IMR-90 (cell line): Measurements from ENCODE around the gene DDT. TPM values are rescaled to one million over a fixed set of nuclear protein-coding genes. Genes with fewer than 3 reads are reported as not detected.

Source experiments
- ATAC-seq: fragments of 200-7000 bp; cut with Tn5 transposase; 2 replicates; pipeline ENCODE4 v1.9.1; 2020; ENCODE audit warnings: low read depth, mild to moderate bottlenecking, moderate library complexity
- BruUV-seq: library from RNA; stranded (reverse); fragments of 400-500 nt; replicated peaks from 2 replicates; lab custom pipeline; 2021; lab: Mats Ljungman, UMichigan
- CTCF ChIA-PET: fragments of 300-600 bp; formaldehyde crosslinking; extraction: SDS; loops from one replicate; lab custom pipeline; 2021; ENCODE audit warnings: antibody characterized with exemption; lab: Yijun Ruan, JAX
- POLR2A ChIA-PET: fragments of 300-600 bp; sonication (Branson Sonifier 250); formaldehyde crosslinking; loops from one replicate; lab custom pipeline; 2022; ENCODE audit warnings: antibody characterized with exemption; ENCODE audit not compliant: unreplicated experiment; lab: Charles Lee
- DNase-seq: peaks from one replicate; pipeline ENCODE4 v3.0.0; 2013
- H2AFZ ChIP-seq: replicated peaks from 2 replicates; pipeline ENCODE3; 2013; ENCODE audit warnings: low read length, mild to moderate bottlenecking; ENCODE audit not compliant: poor library complexity
- H2AK5ac ChIP-seq: 2 replicates; pipeline ENCODE4 v1.6.1; 2013; ENCODE audit warnings: low read depth, low read length, inconsistent platforms
- H2AK9ac ChIP-seq: replicated peaks from 2 replicates; pipeline ENCODE3; 2013; ENCODE audit warnings: mild to moderate bottlenecking, low read depth, low read length, moderate library complexity; ENCODE audit not compliant: poor library complexity
- H2BK120ac ChIP-seq: 2 replicates; pipeline ENCODE4 v1.6.1; 2013; ENCODE audit warnings: low read depth, low read length, inconsistent platforms
- H2BK15ac ChIP-seq: 3 replicates; pipeline ENCODE4 v1.6.1; 2013; ENCODE audit warnings: low read depth, low read length, inconsistent platforms
- H2BK20ac ChIP-seq: 2 replicates; pipeline ENCODE4 v1.6.1; 2013; ENCODE audit warnings: low read depth, mild to moderate bottlenecking, inconsistent platforms, low read length, moderate library complexity
- H2BK5ac ChIP-seq: 2 replicates; pipeline ENCODE4 v1.6.1; 2013; ENCODE audit warnings: mild to moderate bottlenecking, low read depth, low read length, inconsistent platforms; ENCODE audit not compliant: poor library complexity, severe bottlenecking
- H3K14ac ChIP-seq: replicated peaks from 2 replicates; pipeline ENCODE4 v1.6.1; 2013; ENCODE audit warnings: low read depth, low read length, inconsistent platforms
- H3K18ac ChIP-seq: 2 replicates; pipeline ENCODE4 v1.6.1; 2013; ENCODE audit warnings: low read depth, low read length, control low read depth
- H3K23ac ChIP-seq: 2 replicates; pipeline ENCODE4 v1.6.1; 2013; ENCODE audit warnings: low read depth, low read length, inconsistent platforms
- H3K27ac ChIP-seq: 2 replicates; pipeline ENCODE4 v1.5.1; 2013; ENCODE audit warnings: mild to moderate bottlenecking, control low read depth, low read length; ENCODE audit not compliant: insufficient read depth
- H3K27me3 ChIP-seq: 2 replicates; pipeline ENCODE4 v1.6.1; 2013; ENCODE audit warnings: low read length; ENCODE audit not compliant: control insufficient read depth, insufficient read depth
- H3K36me3 ChIP-seq: 2 replicates; pipeline ENCODE4 v1.6.1; 2013; ENCODE audit warnings: low read length, mixed read lengths; ENCODE audit not compliant: control insufficient read depth, insufficient read depth
- H3K4ac ChIP-seq: 2 replicates; pipeline ENCODE4 v1.6.1; 2013; ENCODE audit warnings: low read depth, low read length, inconsistent platforms
- H3K4me1 ChIP-seq: 2 replicates; pipeline ENCODE4 v1.6.1; 2013; ENCODE audit warnings: low read length, mixed read lengths; ENCODE audit not compliant: control insufficient read depth, insufficient read depth
- H3K4me2 ChIP-seq: 2 replicates; pipeline ENCODE4 v1.6.1; 2013; ENCODE audit warnings: low read depth, mild to moderate bottlenecking, control low read depth, low read length, moderate library complexity
- H3K4me3 ChIP-seq: 2 replicates; pipeline ENCODE4 v1.5.1; 2013; ENCODE audit warnings: low read depth, mild to moderate bottlenecking, control low read depth, low read length, moderate library complexity; ENCODE audit not compliant: insufficient read depth
- H3K56ac ChIP-seq: 2 replicates; pipeline ENCODE4 v1.6.1; 2013; ENCODE audit warnings: low read length, inconsistent platforms; ENCODE audit not compliant: insufficient read depth; ENCODE audit errors: extremely low read depth
- H3K79me1 ChIP-seq, 2 experiments: 2 replicates each; pipeline ENCODE4 v1.6.1; 2013; ENCODE audit warnings: low read length in 2 of 2, inconsistent platforms in 1 of 2, low read depth in 1 of 2
- H3K9ac ChIP-seq: 2 replicates; pipeline ENCODE4 v1.6.1; 2013; ENCODE audit warnings: low read depth, low read length, control low read depth
- H3K9me1 ChIP-seq: 2 replicates; pipeline ENCODE4 v1.6.1; 2013; ENCODE audit warnings: low read length, inconsistent platforms; ENCODE audit not compliant: insufficient read depth
- H3K9me3 ChIP-seq: 2 replicates; pipeline ENCODE4 v1.6.1; 2013; ENCODE audit warnings: low read length; ENCODE audit not compliant: control insufficient read depth, insufficient read depth
- H4K20me1 ChIP-seq: 2 replicates; pipeline ENCODE4 v1.6.1; 2013; ENCODE audit warnings: low read length, inconsistent platforms; ENCODE audit not compliant: insufficient read depth
- H4K5ac ChIP-seq: 2 replicates; pipeline ENCODE4 v1.6.1; 2013; ENCODE audit warnings: mild to moderate bottlenecking, low read depth, low read length, control low read depth
- H4K8ac ChIP-seq, 2 experiments: 2 replicates each; pipeline ENCODE4 v1.6.1; 2013; ENCODE audit warnings: low read depth in 2 of 2, low read length in 2 of 2, control low read depth in 1 of 2, inconsistent platforms in 1 of 2
- H4K91ac ChIP-seq: 2 replicates; pipeline ENCODE4 v1.6.1; 2013; ENCODE audit warnings: low read depth, low read length, inconsistent platforms; ENCODE audit not compliant: insufficient read depth
- CHD1 ChIP-seq: IDR thresholded peaks from 2 replicates; pipeline ENCODE4 v1.6.1; 2012; ENCODE audit warnings: low read depth, low read length, improper control_type of control experiment
- CTCF ChIP-seq: conservative IDR thresholded peaks from 2 replicates; pipeline ENCODE4 v1.5.1; 2012; ENCODE audit warnings: mild to moderate bottlenecking, low read depth, low read length, improper control_type of control experiment
- FOS ChIP-seq: fragments of 150-350 bp; IDR thresholded peaks from 2 replicates; pipeline ENCODE4 v1.6.1; 2016; ENCODE audit warnings: low read depth, low read length
- MAFK ChIP-seq: IDR thresholded peaks from 2 replicates; pipeline ENCODE4 v1.6.1; 2012; ENCODE audit warnings: low read depth, low read length, improper control_type of control experiment
- MAZ ChIP-seq: IDR thresholded peaks from 2 replicates; pipeline ENCODE4 v1.6.1; 2012; ENCODE audit warnings: low read depth, mild to moderate bottlenecking, low read length, improper control_type of control experiment, moderate library complexity, borderline replicate concordance
- MXI1 ChIP-seq: IDR thresholded peaks from 2 replicates; pipeline ENCODE4 v1.6.1; 2012; ENCODE audit warnings: low read depth, mild to moderate bottlenecking, low read length, moderate library complexity, borderline replicate concordance
- POLR2A ChIP-seq: IDR thresholded peaks from 2 replicates; pipeline ENCODE4 v1.6.1; 2012; ENCODE audit warnings: mild to moderate bottlenecking, low read depth, low read length
- RCOR1 ChIP-seq: IDR thresholded peaks from 2 replicates; pipeline ENCODE4 v1.6.1; 2012; ENCODE audit warnings: mild to moderate bottlenecking, low read length, improper control_type of control experiment; ENCODE audit not compliant: insufficient replicate concordance
- RFX5 ChIP-seq: IDR thresholded peaks from 2 replicates; pipeline ENCODE4 v1.8.0; 2012; ENCODE audit warnings: low read depth, mild to moderate bottlenecking, low read length, moderate library complexity
- SMC3 ChIP-seq: fragments of 150-350 bp; IDR thresholded peaks from 2 replicates; pipeline ENCODE4 v1.6.1; 2016; ENCODE audit warnings: low read depth, mild to moderate bottlenecking, antibody characterized with exemption, low read length, moderate library complexity
- dilution Hi-C: fragments of 300-500 bp; cut with HindIII; formaldehyde crosslinking; loops from one replicate; pipeline ENCODE4 v1.14.3; 2018; ENCODE audit warnings: low sequenced_read_pairs; ENCODE audit not compliant: unreplicated experiment
- in situ Hi-C: fragments of 300-500 bp; cut with MboI; formaldehyde crosslinking; loops from 3 replicates; pipeline ENCODE4 v1.14.3; 2019; ENCODE audit warnings: low sequenced_read_pairs, inconsistent platforms, mixed read lengths
- intact Hi-C: fragments of 100-400 bp; cut with micrococcal nuclease; formaldehyde crosslinking; loops from 2 replicates; pipeline ENCODE4 v1.10.0; 2022
- polyA plus RNA-seq, 3 experiments: library from polyadenylated mRNA; depleted of rRNA; stranded (reverse); fragments of >200 nt; gene quantifications; 2 replicates each; pipeline ENCODE4 v1.2.3, GENCODE V29; 2012; ENCODE audit warnings: low replicate concordance in 1 of 3
- total RNA-seq: library from RNA; depleted of rRNA; stranded (reverse); fragments of >200 nt; gene quantifications from 2 replicates; pipeline ENCODE4 v1.2.3, GENCODE V29; 2012
- TF ChIP-seq, protein P1 (sequence below): fragments of 150-350 bp; IDR thresholded peaks from 2 replicates; pipeline ENCODE4 v1.6.1; 2016; ENCODE audit warnings: low read depth, mild to moderate bottlenecking, low read length, moderate library complexity, borderline replicate concordance

Gene DDT
- total and polyA plus RNA-seq, 2 of the 4 experiments (the other 2 are of a cell fraction): 54.8 to 151 TPM

- dilution Hi-C loops: no loop called here
- Histone ChIP-seq H4K5ac (no peak overlapping the region), H3K4ac (no peak overlapping the region), H3K27me3 (no peaks in the 10 kb centered on the region), H3K18ac (no peak overlapping the region), H3K4me3 (no peak overlapping the region), H3K4me2 (no peak overlapping the region), H2BK5ac (no peak overlapping the region), H3K9me3 (no peaks in the 10 kb centered on the region), H3K9me1 (no peaks in the 10 kb centered on the region), H2AK5ac (no peak overlapping the region), H3K14ac (no peak overlapping the region), H2BK120ac (no peak overlapping the region), H2BK20ac (no peak overlapping the region), H3K4me1 (no peaks in the 10 kb centered on the region), H3K27ac (no peak overlapping the region), H2AK9ac (no peak overlapping the region), H2BK15ac (no peak overlapping the region), H3K36me3 (peaks cover 3% of the 10 kb centered on the region; the same call in 1 of the 2 replicates), H4K8ac (no peak overlapping the region), H2AFZ (no peak overlapping the region), H3K9ac (no peak overlapping the region), H4K91ac (no peak overlapping the region), H4K20me1 (peaks cover 6% of the 10 kb centered on the region), H3K79me1 (peaks cover 20 to 43% of the 10 kb centered on the region in 2 experiments), H3K23ac (no peak overlapping the region), H3K56ac (no peak overlapping the region)
- ATAC-seq (no peak), DNase-seq (no peak)
- BruUV-seq: no TSS peak
- intact Hi-C loops: no loop called here
- in situ Hi-C loops: no loop called here
- ChIA-PET CTCF (no interaction called here), POLR2A (no interaction called here)
- TF ChIP-seq FOS (no peak), SMC3 (no peak), RFX5 (no peak), CHD1 (no peak), MAZ (no peak), POLR2A (no peak), RCOR1 (no peak), MXI1 (no peak), MAFK (no peak), CTCF (no peak)
- TF ChIP-seq, protein P1, sequence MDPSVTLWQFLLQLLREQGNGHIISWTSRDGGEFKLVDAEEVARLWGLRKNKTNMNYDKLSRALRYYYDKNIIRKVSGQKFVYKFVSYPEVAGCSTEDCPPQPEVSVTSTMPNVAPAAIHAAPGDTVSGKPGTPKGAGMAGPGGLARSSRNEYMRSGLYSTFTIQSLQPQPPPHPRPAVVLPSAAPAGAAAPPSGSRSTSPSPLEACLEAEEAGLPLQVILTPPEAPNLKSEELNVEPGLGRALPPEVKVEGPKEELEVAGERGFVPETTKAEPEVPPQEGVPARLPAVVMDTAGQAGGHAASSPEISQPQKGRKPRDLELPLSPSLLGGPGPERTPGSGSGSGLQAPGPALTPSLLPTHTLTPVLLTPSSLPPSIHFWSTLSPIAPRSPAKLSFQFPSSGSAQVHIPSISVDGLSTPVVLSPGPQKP: no peak
Measured at GRCh38 chr22:24023204-24023789, 49.1 kb upstream of the DDT start.
